ELR (cell line): Measurements from ENCODE around the gene STAT6.

Source experiments
- DNase-seq: peaks from one replicate; pipeline ENCODE4 v3.0.0-alpha.2; 2015; ENCODE audit warnings: low read depth

The STAT6 gene

GRCh38 chr12:57101892-57102695 lies 9.1 kb downstream of the STAT6 start:
- peak; percentile 60 for DNase-seq

DNA sequence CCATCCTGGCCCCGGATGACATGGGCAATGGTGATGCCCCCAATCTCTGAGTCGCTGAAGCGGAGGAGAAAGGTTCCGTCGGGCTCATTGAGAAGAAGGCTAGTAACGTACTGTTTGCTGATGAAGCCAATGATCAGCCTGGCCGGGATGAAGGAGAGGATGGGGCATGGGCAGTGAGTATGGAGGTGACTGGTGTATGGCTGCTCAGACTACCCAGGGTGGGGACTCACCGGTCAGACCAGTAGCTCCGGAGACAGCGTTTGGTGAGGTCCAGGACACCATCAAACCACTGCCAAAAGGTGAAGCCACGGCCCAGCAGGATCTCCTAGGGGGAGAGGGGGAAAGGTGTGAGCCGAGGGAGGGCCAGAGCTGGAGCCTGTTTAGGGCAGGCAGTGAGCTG lies 11.4 kb downstream of the STAT6 start:
- no peak for DNase-seq

GRCh38 chr12:57099047-57099714 lies 12.0 kb downstream of the STAT6 start:
- peak; percentile 43 for DNase-seq

DNA sequence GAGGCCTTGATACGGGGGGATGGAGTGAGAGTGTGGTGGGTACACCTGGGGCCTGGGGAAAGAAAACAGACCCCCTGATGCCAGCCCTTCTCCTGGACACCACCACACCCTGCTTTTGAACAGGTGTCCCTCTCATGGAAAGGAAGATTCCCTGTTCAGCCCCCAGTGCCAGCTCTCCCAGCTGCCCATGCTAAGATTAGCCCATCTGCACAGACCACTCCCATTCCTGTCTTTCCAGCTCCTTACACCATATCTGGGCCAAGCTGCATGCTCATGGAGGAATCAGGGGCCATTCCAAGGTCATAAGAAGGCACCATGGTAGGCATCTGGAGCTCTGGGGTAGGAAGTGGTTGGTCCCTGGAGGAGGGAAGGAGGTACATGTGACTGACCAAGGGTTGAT lies 12.6 kb downstream of the STAT6 start:
- no peak for DNase-seq

DNA sequence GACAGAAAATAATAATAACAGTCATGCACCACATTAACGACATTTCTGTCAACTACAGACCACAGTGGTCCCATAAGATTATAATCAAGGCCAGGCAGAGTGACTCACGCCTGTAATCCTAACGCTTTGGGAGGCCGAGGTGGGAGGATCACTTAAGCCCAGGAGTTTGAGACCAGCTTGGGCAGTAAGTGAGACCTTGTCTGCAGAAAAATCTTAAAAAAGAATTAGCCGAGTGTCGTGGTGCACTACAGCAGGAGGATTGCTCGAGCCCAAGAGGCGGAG lies 13.7 kb downstream of the STAT6 start:
- no peak for DNase-seq

- no peak for DNase-seq
Measured at GRCh38 chr12:57096748-57097553, 14.2 kb downstream of the STAT6 start.

DNA sequence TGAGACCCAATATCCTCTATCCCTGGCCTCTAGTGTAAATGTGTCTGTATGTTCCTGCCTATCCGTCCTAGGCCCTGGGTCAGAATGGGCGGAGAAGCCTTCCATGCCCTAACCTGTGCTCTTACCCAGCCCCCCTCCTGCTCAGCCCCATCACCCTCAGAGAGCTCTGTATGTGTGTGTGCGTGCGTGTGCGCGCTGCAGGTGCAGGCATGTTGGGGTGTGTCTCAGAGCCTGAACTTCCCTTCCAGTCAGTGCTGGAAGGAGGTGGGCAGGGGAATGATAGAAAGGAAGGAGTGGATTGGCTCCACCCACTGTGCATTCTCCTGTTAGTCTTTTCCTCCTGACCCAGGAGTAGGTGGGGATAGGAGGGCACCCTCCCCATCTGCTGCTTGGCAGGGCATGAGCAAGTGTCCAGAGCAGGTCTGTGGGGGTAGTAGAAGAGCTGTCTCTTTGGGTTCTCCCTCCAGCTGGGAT lies 15.0 kb downstream of the STAT6 start:
- peak; percentile 15 for DNase-seq

DNA sequence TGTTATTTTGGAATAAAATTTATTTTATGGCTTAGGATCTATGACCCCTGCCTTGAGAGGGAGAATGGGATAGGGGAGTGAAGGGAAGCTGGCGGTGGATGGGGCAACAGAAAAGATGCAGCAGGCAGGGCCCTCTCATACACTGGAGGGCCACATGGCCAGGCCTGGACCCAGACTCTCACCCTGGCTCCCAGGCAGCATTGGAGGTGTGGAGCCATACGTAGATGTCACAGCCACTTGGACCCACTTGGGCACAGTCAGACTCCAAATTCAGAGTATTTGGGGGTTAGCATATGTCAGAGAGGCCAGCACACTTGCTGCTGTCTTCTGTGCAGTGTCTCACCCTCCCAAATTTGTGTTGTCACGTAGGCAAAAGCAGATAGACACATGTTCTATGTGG lies 15.7 kb downstream of the STAT6 start:
- DNase-seq, result no peak

- DNase-seq, result no peak
Measured at GRCh38 chr12:57094208-57095160, 16.7 kb downstream of the STAT6 start.

DNA sequence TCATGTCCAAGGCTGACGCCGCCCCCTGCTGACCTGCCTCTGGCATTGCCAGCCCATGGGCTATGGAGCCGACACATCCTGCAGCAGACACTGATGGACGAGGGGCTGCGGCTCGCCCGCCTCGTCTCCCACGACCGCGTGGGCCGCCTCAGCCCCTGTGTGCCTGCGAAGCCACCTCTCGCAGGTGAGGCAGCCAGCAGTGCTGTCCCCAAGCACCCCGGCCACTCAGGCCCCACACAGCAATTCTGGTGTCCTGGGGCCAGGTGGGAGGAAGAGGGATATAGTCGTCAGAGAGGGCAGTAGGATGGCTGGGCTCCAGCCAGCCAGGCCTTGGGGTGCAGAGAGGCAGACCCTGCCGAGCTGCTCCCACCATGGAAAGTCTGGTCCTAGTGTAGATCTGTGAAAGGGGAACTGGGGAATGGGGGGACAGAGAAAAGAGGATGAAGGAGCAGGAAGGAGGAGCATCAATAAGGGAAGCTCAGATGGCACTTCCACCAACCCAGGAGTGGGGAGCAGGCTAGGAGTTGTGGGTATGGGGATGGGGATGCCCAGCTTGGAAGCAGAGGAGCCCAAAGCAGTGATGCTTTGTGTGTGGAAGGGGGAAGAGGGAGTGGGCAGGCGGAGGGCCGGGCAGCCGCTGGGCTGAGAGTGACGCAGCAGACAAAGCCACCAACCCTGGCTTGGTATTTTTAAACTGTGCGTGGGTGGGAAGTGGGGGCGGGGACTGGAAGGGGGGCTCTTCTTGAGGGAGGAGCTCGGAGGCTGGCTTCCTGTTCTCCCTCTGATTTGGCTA lies 17.6 kb downstream of the STAT6 start:
- DNase-seq, result peak; percentile 77

DNA sequence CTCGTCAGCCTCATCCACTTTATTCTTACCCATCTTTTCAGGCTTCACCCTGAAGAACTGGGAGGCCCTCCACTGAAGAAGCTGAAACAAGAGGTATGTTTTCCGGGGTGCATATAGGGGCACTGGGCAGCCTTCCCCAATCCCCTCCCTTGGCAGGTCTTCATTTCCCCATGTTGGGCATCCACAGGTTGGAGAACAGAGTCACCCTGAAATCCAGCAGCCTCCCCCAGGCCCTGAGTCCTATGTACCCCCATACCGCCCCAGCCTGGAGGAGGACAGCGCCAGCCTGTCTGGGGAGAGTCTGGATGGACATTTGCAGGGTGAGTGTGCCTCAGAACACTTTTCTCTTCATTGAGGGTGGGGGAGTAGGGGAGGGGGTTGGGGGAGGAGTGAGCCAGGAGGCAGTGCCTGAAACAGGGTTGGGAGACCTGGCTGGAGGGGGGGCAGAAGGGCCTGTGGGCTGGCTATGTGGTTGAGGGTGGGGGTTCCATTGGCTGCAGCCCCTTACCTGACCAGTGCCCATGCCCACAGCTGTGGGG lies 18.2 kb downstream of the STAT6 start:
- no peak for DNase-seq

- no peak for DNase-seq
Measured at GRCh38 chr12:57092529-57092862, 18.7 kb downstream of the STAT6 start.

DNA sequence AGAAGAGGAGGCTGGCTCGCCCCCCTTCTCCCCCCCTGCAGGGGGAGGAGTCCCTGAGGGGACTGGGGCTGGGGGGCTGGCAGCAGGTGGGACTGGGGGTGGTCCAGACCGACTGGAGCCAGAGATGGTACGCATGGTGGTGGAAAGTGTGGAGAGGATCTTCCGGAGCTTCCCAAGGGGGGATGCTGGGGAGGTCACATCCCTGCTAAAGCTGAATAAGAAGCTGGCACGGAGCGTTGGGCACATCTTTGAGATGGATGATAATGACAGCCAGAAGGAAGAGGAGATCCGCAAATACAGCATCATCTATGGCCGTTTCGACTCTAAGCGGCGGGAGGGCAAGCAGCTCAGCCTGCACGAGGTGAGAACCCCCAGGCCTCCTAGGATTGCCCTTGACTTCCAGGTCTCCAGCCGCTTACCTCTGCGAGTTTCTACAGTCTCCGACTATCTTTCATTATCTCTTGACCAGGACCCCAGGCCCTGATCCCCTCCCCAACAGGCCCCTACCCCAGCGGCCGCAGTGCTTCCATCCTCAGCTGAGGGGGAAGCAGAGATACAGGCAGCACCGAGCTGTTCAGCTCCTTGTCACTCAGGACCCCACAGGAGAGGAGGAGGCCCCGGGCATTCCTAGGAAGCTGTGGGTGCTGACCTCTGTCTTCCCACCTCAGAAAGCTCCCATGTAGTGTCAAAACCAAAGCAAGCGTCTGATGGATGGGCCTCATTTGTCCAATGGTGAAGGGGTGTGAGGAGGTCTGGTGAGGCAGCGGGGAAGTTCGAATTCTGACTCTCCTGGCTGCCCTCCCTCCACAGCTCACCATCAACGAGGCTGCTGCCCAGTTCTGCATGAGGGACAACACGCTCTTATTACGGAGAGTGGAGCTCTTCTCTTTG lies 19.3 kb downstream of the STAT6 start:
- no peak for DNase-seq

DNA sequence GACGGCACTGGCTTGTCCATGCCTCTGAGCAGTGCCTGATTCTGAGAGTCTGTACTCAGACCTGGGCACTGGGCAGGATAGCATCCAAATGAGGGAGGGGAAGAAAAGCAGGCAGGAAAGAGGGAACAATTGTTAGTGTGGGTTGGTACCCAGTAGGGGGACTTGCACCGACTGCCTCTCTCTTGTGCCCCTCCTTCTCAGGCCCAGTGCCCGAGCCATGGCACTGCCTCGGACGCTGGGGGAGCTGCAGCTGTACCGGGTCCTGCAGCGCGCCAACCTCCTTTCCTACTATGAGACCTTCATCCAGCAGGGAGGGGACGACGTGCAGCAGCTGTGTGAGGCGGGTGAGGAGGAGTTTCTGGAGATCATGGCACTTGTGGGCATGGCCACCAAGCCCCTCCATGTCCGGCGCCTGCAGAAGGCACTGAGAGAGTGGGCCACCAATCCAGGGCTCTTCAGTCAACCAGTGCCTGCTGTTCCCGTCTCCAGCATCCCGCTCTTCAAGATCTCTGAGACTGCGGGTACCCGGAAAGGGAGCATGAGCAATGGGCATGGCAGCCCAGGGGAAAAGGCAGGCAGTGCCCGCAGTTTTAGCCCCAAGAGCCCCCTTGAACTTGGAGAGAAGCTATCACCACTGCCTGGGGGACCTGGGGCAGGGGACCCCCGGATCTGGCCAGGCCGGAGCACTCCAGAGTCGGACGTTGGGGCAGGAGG lies 20.1 kb downstream of the STAT6 start:
- DNase-seq, result no peak

DNA sequence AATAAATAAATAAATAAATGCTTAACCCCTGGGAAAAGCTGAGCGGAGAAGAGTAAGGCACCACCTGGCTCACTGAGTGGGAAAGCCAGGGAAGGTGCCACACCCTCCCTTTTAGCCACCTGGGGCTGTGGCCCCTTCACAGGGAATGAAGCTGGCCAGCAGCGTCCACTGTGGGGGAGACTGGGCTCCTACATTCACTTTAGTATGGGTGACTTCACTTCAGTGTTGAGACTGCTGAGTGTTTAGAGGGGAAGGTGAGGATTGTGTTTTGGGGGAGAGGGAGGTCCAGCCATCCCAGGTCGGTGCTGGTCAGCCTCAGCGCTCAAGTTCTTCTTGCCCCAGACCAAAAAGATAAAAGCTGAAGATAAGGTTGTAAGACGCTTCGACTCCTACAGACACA lies 20.7 kb downstream of the STAT6 start:
- peak; percentile 22 for DNase-seq

DNA sequence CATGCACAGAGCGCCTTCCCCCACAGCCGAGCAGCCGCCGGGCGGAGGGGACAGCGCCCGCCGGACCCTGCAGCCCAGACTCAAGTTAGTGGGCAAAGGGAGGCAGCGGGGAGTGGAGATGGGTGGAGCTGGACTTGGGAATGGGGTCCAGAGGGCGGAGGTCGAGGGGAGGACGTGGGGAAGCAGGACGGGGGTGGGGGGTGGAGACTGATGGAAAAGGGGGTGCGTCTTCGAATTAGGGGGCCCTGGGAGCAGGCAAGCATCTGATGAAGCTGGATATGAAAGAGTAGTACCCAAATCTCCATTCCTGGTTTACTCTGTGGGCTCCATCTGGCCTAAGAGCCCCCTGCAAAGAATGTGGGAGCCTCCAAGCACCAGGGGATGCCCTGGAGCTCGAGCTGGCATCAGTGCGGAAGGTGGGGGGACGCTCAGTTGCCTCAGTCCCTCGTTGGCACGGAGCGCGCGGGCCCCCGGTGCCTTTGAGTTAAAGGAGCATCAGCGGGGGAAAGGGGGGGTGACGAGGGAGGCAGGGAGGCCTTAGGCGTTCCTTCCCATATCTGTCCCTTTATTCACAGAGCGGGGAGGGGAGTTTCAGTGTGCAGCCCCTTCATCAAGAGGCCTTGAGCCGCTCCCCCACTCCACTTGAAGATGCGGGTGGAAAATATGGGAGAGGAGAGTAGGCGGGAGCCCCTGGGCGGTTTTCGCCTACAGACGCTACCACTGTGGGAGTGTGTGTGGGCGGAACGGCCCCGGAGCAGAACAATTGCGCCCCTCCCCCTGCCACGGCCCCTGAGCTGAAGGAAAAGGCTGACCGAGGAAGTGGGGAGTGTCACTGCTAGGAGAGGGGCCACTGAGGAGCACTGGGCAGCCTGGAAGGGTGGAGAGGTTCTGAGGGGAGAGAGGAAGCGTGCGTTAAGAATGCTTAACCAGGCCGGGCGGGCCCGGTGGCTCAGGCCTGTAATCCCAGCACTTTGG lies 21.6 kb downstream of the STAT6 start:
- DNase-seq, result peak; percentile 79

DNA sequence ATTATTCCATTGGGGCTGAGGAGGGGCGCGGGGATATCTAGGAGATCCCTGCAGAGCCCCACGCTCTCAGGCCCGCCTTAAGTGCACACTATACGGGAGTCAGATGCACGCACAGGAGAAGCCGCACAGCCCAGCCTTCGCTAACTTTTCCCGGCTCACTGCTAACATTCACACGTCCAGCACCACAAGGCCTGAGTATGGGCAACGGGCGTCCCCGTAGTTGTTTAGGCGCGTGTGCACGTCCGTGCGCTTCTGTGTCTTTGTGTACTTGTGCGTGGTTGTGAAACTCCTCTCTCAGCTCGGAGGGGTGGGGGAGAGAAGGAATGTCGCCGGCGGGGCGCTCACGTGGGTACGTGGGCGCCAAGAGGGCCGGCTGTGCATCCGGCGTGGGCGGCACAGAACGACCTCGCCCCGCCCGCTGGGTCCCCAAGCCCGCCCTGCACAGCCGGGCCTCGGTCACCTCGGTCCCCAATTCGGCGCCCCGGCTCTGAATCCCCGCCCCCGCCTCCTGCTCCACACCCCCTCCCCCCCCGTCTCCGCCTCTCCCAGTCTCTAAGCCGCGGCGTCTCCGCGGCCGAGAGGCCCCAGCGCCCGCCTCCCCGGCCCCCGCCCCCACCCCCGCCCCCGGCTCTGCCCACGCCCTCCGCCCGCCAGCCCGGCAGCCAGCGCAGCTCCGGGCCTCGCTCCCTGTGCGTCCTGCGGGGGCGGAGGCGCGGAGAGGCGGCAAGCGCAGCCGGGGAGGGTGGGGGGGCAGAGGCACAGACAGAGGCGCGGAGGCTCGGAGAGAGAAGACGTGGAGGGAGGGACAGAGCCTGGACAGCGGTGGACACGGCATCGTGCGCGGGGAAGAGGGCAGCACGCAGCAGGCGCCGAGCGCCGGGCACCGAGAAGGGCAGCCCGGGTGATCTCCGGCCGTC lies 22.6 kb downstream of the STAT6 start, which contains the start of gene NAB2:
Gene NAB2, plus strand, starts transcription at position 761 of the 917 bp plus-strand sequence. CDS start 158 bp downstream, outside the sequence.
- peak; percentile 92 for DNase-seq
